Liver (tissue), 9 donors: ENCODE results near the gene ELK3. TPM values are rescaled to one million over a fixed set of nuclear protein-coding genes. Genes with fewer than 3 reads are reported as not detected.

ENCODE experiments used
- DNase-seq: peaks from one replicate; pipeline ENCODE4 v3.0.0-alpha.2; 2017; ENCODE audit warnings: low spot score
- H3K27ac ChIP-seq, 2 donors: one replicate each; pipeline ENCODE4 v1.7.0; 2013; ENCODE audit warnings: inconsistent platforms in 2 of 2, low read length in 2 of 2, control low read depth in 1 of 2, low read depth in 1 of 2, mild to moderate bottlenecking in 1 of 2
- H3K27me3 ChIP-seq, 4 donors: one replicate each; pipeline versions ENCODE4 v1.6.1 to v1.7.0; 2013; ENCODE audit warnings: low read length in 3 of 4, inconsistent platforms in 1 of 4, mild to moderate bottlenecking in 1 of 4, moderate library complexity in 1 of 4; ENCODE audit not compliant: control insufficient read depth in 4 of 4, insufficient read depth in 4 of 4
- H3K36me3 ChIP-seq, 4 donors: one replicate each; pipeline versions ENCODE4 v1.6.1 to v1.7.0; 2013; ENCODE audit warnings: low read length in 3 of 4, mild to moderate bottlenecking in 3 of 4, low read depth in 1 of 4, moderate library complexity in 1 of 4; ENCODE audit not compliant: control insufficient read depth in 4 of 4, insufficient read depth in 3 of 4
- H3K4me1 ChIP-seq, 4 donors: one replicate each; pipeline versions ENCODE4 v1.6.1 to v1.7.0; 2013; ENCODE audit warnings: low read length in 3 of 4, mild to moderate bottlenecking in 3 of 4, moderate library complexity in 1 of 4; ENCODE audit not compliant: control insufficient read depth in 4 of 4, insufficient read depth in 4 of 4
- H3K4me3 ChIP-seq, 3 donors: one replicate each; pipeline versions ENCODE4 v1.6.1 to v1.7.0; 2013; ENCODE audit warnings: low read length in 3 of 3, control low read depth in 1 of 3, low read depth in 1 of 3, mild to moderate bottlenecking in 1 of 3
- H3K9ac ChIP-seq, 2 donors: one replicate each; pipeline ENCODE4 v1.7.0; 2013; ENCODE audit warnings: low read length in 2 of 2, mild to moderate bottlenecking in 2 of 2, moderate library complexity in 2 of 2, control low read depth in 1 of 2, low read depth in 1 of 2
- H3K9me3 ChIP-seq, 4 donors: one replicate each; pipeline versions ENCODE4 v1.6.1 to v1.7.0; 2013; ENCODE audit warnings: low read length in 3 of 4; ENCODE audit not compliant: control insufficient read depth in 4 of 4
- ATF3 ChIP-seq: IDR thresholded peaks from 2 replicates; pipeline ENCODE4 v1.6.1; 2016; ENCODE audit warnings: antibody characterized with exemption
- CTCF ChIP-seq: fragments of 150-350 bp; IDR thresholded peaks from 2 replicates; pipeline ENCODE4 v1.5.1; 2017; ENCODE audit warnings: improper control_type of control experiment, low read depth, low read length; ENCODE audit not compliant: missing input control
- EGR1 ChIP-seq, 2 donors: IDR thresholded peaks; 2 replicates each; pipeline ENCODE4 v1.6.1; 2016 to 2018; ENCODE audit warnings: antibody characterized with exemption in 2 of 2, low read depth in 2 of 2
- FOXA1 ChIP-seq: IDR thresholded peaks from 2 replicates; pipeline ENCODE4 v1.6.1; 2016; ENCODE audit warnings: antibody characterized with exemption
- FOXA2 ChIP-seq: IDR thresholded peaks from 2 replicates; pipeline ENCODE4 v1.6.1; 2016; ENCODE audit warnings: antibody characterized with exemption
- GABPA ChIP-seq, 2 donors: IDR thresholded peaks in 1 of 2; conservative IDR thresholded peaks in 1 of 2; 2 replicates each; pipeline ENCODE4 v1.6.1; 2016; ENCODE audit warnings: antibody characterized with exemption in 2 of 2, mild to moderate bottlenecking in 1 of 2, moderate library complexity in 1 of 2
- HNF4A ChIP-seq, 2 donors: conservative IDR thresholded peaks; 2 replicates each; pipeline ENCODE4 v1.6.1; 2016; ENCODE audit warnings: antibody characterized with exemption in 2 of 2, mild to moderate bottlenecking in 2 of 2
- HNF4G ChIP-seq: IDR thresholded peaks from 2 replicates; pipeline ENCODE4 v1.6.1; 2016; ENCODE audit warnings: antibody characterized with exemption
- JUND ChIP-seq, 2 donors: IDR thresholded peaks; 2 replicates each; pipeline ENCODE4 v1.6.1; 2016; ENCODE audit warnings: antibody characterized with exemption in 2 of 2
- MAX ChIP-seq: IDR thresholded peaks from 2 replicates; pipeline ENCODE4 v1.6.1; 2016; ENCODE audit warnings: antibody characterized with exemption
- NR2F2 ChIP-seq: IDR thresholded peaks from 2 replicates; pipeline ENCODE4 v1.6.1; 2016; ENCODE audit warnings: antibody characterized with exemption
- RAD21 ChIP-seq, 2 donors: IDR thresholded peaks; 2 replicates each; pipeline ENCODE4 v1.6.1; 2016; ENCODE audit warnings: antibody characterized with exemption in 2 of 2, mild to moderate bottlenecking in 2 of 2
- REST ChIP-seq: IDR thresholded peaks from 2 replicates; pipeline ENCODE4 v1.6.1; 2016; ENCODE audit warnings: antibody characterized with exemption, mild to moderate bottlenecking
- RXRA ChIP-seq, 2 donors: IDR thresholded peaks; 2 replicates each; pipeline ENCODE4 v1.6.1; 2017 to 2018; ENCODE audit warnings: antibody characterized with exemption in 2 of 2, mild to moderate bottlenecking in 1 of 2
- SP1 ChIP-seq: IDR thresholded peaks from 2 replicates; pipeline ENCODE4 v1.6.1; 2018; ENCODE audit warnings: antibody characterized with exemption, mild to moderate bottlenecking
- TAF1 ChIP-seq: conservative IDR thresholded peaks from 2 replicates; pipeline ENCODE4 v1.6.1; 2016; ENCODE audit warnings: antibody characterized with exemption, mild to moderate bottlenecking
- YY1 ChIP-seq: IDR thresholded peaks from 2 replicates; pipeline ENCODE4 v1.6.1; 2016; ENCODE audit warnings: antibody characterized with exemption, mild to moderate bottlenecking
- ZBTB33 ChIP-seq: IDR thresholded peaks from 2 replicates; pipeline ENCODE4 v1.6.1; 2016; ENCODE audit warnings: antibody characterized with exemption
- WGBS: extraction: QIAGEN DNeasy Blood & Tissue Kit; methylation state at CpG from one replicate; pipeline ENCODE4 v1.1.7; 2013; 5-methylcytosine and 5-hydroxymethylcytosine counted together
- polyA plus RNA-seq, 2 donors: library from polyadenylated mRNA; stranded (reverse) in 1 of 2; unstranded in 1 of 2; fragments of 200-250 nt in 1 of 2; fragments of >200 nt in 1 of 2; fragmentation: Nextera tagmentation in 1 of 2; extraction: Ambion mirVana in 1 of 2; gene quantifications; one replicate each; pipeline versions ENCODE4 v1.2.1 to v1.2.3, GENCODE V29; 2013 to 2015
- total RNA-seq, 2 donors: library from RNA; depleted of rRNA; stranded (reverse); fragments of >200 nt; gene quantifications; one replicate each; pipeline ENCODE4 v1.2.3, GENCODE V29; 2014
- donor health status: healthy.
- donor health status: healthy.
- donor health status: healthy.
- donor health status: healthy.
- donor health status: healthy.

The ELK3 gene
- total and polyA plus RNA-seq, 4 donors, result 3.7 to 5.2 (median 4.5) TPM

- DNase-seq, result no peak
- Histone ChIP-seq H3K36me3 (no peaks in the 10 kb centered on the region), H3K9me3 (no peaks in the 10 kb centered on the region), H3K4me3 (no peak overlapping the region), H3K4me1 (no peaks in the 10 kb centered on the region), H3K27ac (no peak overlapping the region), H3K27me3 (no peaks in the 10 kb centered on the region), H3K9ac (no peak overlapping the region)
- WGBS, result 96% methylated on average over 3 of the region's 3 CpGs
- TF ChIP-seq YY1, result no peak
- no peak for TF ChIP-seq GABPA (IDR thresholded peaks at IDR 0.05 in 1 of 2, conservative IDR thresholded peaks at IDR 0.05 in 1 of 2)
- no peak for TF ChIP-seq ZBTB33
- TF ChIP-seq JUND (IDR thresholded peaks at IDR 0.05), result no peak
- TF ChIP-seq FOXA2, result no peak
- TF ChIP-seq REST, result no peak
- TF ChIP-seq RXRA (IDR thresholded peaks at IDR 0.05), result no peak
- TF ChIP-seq HNF4G, result no peak
- TF ChIP-seq TAF1, result no peak
- TF ChIP-seq SP1, result no peak
- no peak for TF ChIP-seq HNF4A (conservative IDR thresholded peaks at IDR 0.05)
- no peak for TF ChIP-seq CTCF
- TF ChIP-seq FOXA1, result no peak
- TF ChIP-seq MAX, result no peak
- TF ChIP-seq ATF3, result no peak
- no peak for TF ChIP-seq NR2F2
- no peak for TF ChIP-seq EGR1 (IDR thresholded peaks at IDR 0.05; ENCODE audit: low read depth in 2 of 2)
- TF ChIP-seq RAD21 (IDR thresholded peaks at IDR 0.05), result no peak
These were observed 39.0 kb upstream of the ELK3 start for GRCh38 chr12:96155181-96155580.
